ENCODE results near the gene TANC1.
A peak's percentile ranks its signal among the peaks of the same experiment; 100 is the strongest.
"Not testable (repeated sequence)": the region's sequence is repeated elsewhere in the genome, so short reads cannot be mapped to it uniquely, and the experiment has no call there.

TANC1 gene

GRCh38 chr2:159094173-159094737 is 125.8 kb downstream of the TANC1 start:
- no peak for DNase-seq

- no peak for DNase-seq
Observed at GRCh38 chr2:159095813-159096212, 127.4 kb downstream of the TANC1 start.

GRCh38 chr2:159096302-159096855 is 127.9 kb downstream of the TANC1 start:
- DNase-seq: not testable (repeated sequence)

- no peak for DNase-seq
Observed at GRCh38 chr2:159096901-159097300, 128.5 kb downstream of the TANC1 start.

- DNase-seq: no peak
Observed at GRCh38 chr2:159098361-159098760, 129.9 kb downstream of the TANC1 start.

GRCh38 chr2:159098921-159099411 is 130.5 kb downstream of the TANC1 start:
- DNase-seq: no peak

GRCh38 chr2:159101755-159102489 is 133.5 kb downstream of the TANC1 start:
- no peak for DNase-seq

- no peak for DNase-seq
Observed at GRCh38 chr2:159103411-159103810, 135.0 kb downstream of the TANC1 start.

GRCh38 chr2:159106109-159106508 is 137.7 kb downstream of the TANC1 start:
- DNase-seq: no peak

- DNase-seq: no peak
Observed at GRCh38 chr2:159108181-159108893, 139.9 kb downstream of the TANC1 start.

- no peak for DNase-seq
Observed at GRCh38 chr2:159109517-159109916, 141.1 kb downstream of the TANC1 start.

GRCh38 chr2:159110784-159111183 is 142.3 kb downstream of the TANC1 start:
- DNase-seq: no peak

GRCh38 chr2:159111346-159111927 is 143.0 kb downstream of the TANC1 start:
- no peak for DNase-seq

- DNase-seq: no peak
Observed at GRCh38 chr2:159114835-159115234, 146.4 kb downstream of the TANC1 start.

- DNase-seq: no peak
Observed at GRCh38 chr2:159116922-159117321, 148.5 kb downstream of the TANC1 start.

- DNase-seq: no peak
Observed at GRCh38 chr2:159117658-159118057, 149.2 kb downstream of the TANC1 start.

GRCh38 chr2:159118115-159118858 is 149.8 kb downstream of the TANC1 start:
- peak; percentile 79 for DNase-seq

- DNase-seq: no peak
Observed at GRCh38 chr2:159118859-159119500, 150.5 kb downstream of the TANC1 start.

GRCh38 chr2:159119652-159120257 is 151.3 kb downstream of the TANC1 start:
- DNase-seq: no peak

GRCh38 chr2:159123786-159124185 is 155.3 kb downstream of the TANC1 start:
- DNase-seq: no peak

- DNase-seq: no peak
Observed at GRCh38 chr2:159124441-159124911, 156.0 kb downstream of the TANC1 start.
